HUDEP-2 (cell line): ENCODE data around the gene SPINK5.
A peak's percentile ranks its signal among the peaks of the same experiment; 100 is the strongest.

ENCODE experiments used
- DNase-seq, 76 experiments: peaks; one replicate each; lab custom pipeline; 2025; ENCODE audit not compliant: unreplicated experiment in 76 of 76; lab: John Stamatoyannopoulos, UW

Gene SPINK5

GRCh38 chr5:148091991-148092964 is 28.5 kb downstream of the SPINK5 start:
- no peak for DNase-seq

GRCh38 chr5:148094336-148094735 is 30.6 kb downstream of the SPINK5 start:
- no peak for DNase-seq

- no peak for DNase-seq
Observed at GRCh38 chr5:148104226-148104625, 40.4 kb downstream of the SPINK5 start.

GRCh38 chr5:148107608-148108007 is 43.8 kb downstream of the SPINK5 start:
- DNase-seq: no peak

- DNase-seq: no peak
Observed at GRCh38 chr5:148113243-148113642, 49.5 kb downstream of the SPINK5 start.

GRCh38 chr5:148120317-148120716 is 56.5 kb downstream of the SPINK5 start:
- no peak for DNase-seq

GRCh38 chr5:148125641-148126040 is 61.9 kb downstream of the SPINK5 start:
- DNase-seq: peak in 1 of 76 experiments; percentile 1

GRCh38 chr5:148135091-148136048 is 71.6 kb downstream of the SPINK5 start:
- no peak for DNase-seq

- no peak for DNase-seq
Observed at GRCh38 chr5:148140846-148141245, 77.1 kb downstream of the SPINK5 start.

- DNase-seq: no peak
Observed at GRCh38 chr5:148141645-148142044, 77.9 kb downstream of the SPINK5 start.

GRCh38 chr5:148145916-148146315 is 82.1 kb downstream of the SPINK5 start:
- DNase-seq: no peak

- no peak for DNase-seq
Observed at GRCh38 chr5:148146487-148146886, 82.7 kb downstream of the SPINK5 start.

GRCh38 chr5:148147415-148147814 is 83.6 kb downstream of the SPINK5 start:
- DNase-seq: no peak

- DNase-seq: no peak
Observed at GRCh38 chr5:148151872-148152271, 88.1 kb downstream of the SPINK5 start.

GRCh38 chr5:148152781-148153180 is 89.0 kb downstream of the SPINK5 start:
- DNase-seq: no peak

GRCh38 chr5:148156609-148157008 is 92.8 kb downstream of the SPINK5 start:
- no peak for DNase-seq

- DNase-seq: no peak
Observed at GRCh38 chr5:148162038-148162437, 98.3 kb downstream of the SPINK5 start.

GRCh38 chr5:148163345-148163744 is 99.6 kb downstream of the SPINK5 start:
- DNase-seq: no peak

GRCh38 chr5:148166550-148167283 is 102.9 kb downstream of the SPINK5 start:
- no peak for DNase-seq

GRCh38 chr5:148168246-148168645 is 104.5 kb downstream of the SPINK5 start, which contains the start of gene SPINK14:
Gene SPINK14 (plus strand): TSS chr5:148168546. CDS start chr5:148169733, 1,187 bp downstream.
- DNase-seq: no peak
